Psoas muscle (tissue), 8 donors: Measurements from ENCODE around the gene CSHL1. TPM values are rescaled to one million over a fixed set of nuclear protein-coding genes. Genes with fewer than 3 reads are reported as not detected.
A peak's percentile ranks its signal among the peaks of the same experiment; 100 is the strongest.
"Not testable (repeated sequence)": the region's sequence is repeated elsewhere in the genome, so short reads cannot be mapped to it uniquely, and the experiment has no call there.

ENCODE experiments used
- ATAC-seq, 4 donors: fragments of 200-7000 bp; cut with Tn5 transposase; one replicate each; pipeline ENCODE4 v1.9.1; 2020; ENCODE audit warnings: moderate library complexity in 3 of 4, mild to moderate bottlenecking in 2 of 4
- DNase-seq, 2 donors: peaks; one replicate each; pipeline ENCODE4 v3.0.0-alpha.2; 2020
- H3K27ac ChIP-seq: fragments of 200-600 bp; one replicate; pipeline ENCODE4 v1.8.0; 2022
- H3K27me3 ChIP-seq, 3 donors: fragments of 200-600 bp in 1 of 3; one replicate each; pipeline versions ENCODE4 v1.6.1 to v1.8.0; 2013 to 2022; ENCODE audit warnings: low read length in 2 of 3, mild to moderate bottlenecking in 2 of 3, moderate library complexity in 1 of 3; ENCODE audit not compliant: insufficient read depth in 3 of 3
- H3K36me3 ChIP-seq, 2 donors: fragments of 200-600 bp in 1 of 2; one replicate each; pipeline versions ENCODE4 v1.6.1 to v1.8.0; 2013 to 2022; ENCODE audit warnings: low read depth in 1 of 2, mild to moderate bottlenecking in 1 of 2, moderate library complexity in 1 of 2; ENCODE audit not compliant: insufficient read depth in 1 of 2
- H3K4me1 ChIP-seq: fragments of 200-600 bp; one replicate; pipeline ENCODE4 v1.8.0; 2022
- H3K4me3 ChIP-seq: fragments of 200-600 bp; one replicate; pipeline ENCODE4 v1.8.0; 2022; ENCODE audit warnings: mild to moderate bottlenecking
- H3K9me3 ChIP-seq: fragments of 200-600 bp; one replicate; pipeline ENCODE4 v1.8.0; 2022
- CTCF ChIP-seq: fragments of 200-600 bp; IDR thresholded peaks from one replicate; pipeline ENCODE4 v1.8.0; 2022; ENCODE audit warnings: antibody characterized with exemption
- WGBS, 3 donors: extraction: QIAGEN DNeasy Blood & Tissue Kit; methylation state at CpG; one replicate each; pipeline versions ENCODE4 v1.1.6 to v1.1.7; 2013; 5-methylcytosine and 5-hydroxymethylcytosine counted together
- intact Hi-C, 2 donors: fragments of 100-400 bp; cut with DNase I; formaldehyde crosslinking; loops; one replicate each; pipeline versions ENCODE4 v1.11.0 to v1.14.2; 2022
- polyA plus RNA-seq, 3 donors: library from polyadenylated mRNA; stranded (reverse); fragments of 200-250 nt; gene quantifications; one replicate each; pipeline ENCODE4 v1.2.3, GENCODE V29; 2013
- total RNA-seq, 4 donors: library from RNA; stranded (reverse); fragmentation: NEBNext Ultra II Directional in 2 of 4; extraction: Animal tissue kit (Norgen Biotek cat#: 25700) in 2 of 4; gene quantifications; one replicate each; pipeline versions ENCODE4 v1.2.1 to v1.2.4, GENCODE V29; 2021 to 2023
- donor health status: healthy with polysubstance abuse.
- donor health status: DM: no; HTN: no; CAD: no; lungs with moderate emphysema.
- donor health status: Bipolar disorder and iron deficiency.
- donor health status: healthy.
- donor health status: DM: yes; HTN: yes; CAD: no.
- donor health status: DM: no; HTN: no; CAD: no.
- donor health status: DM: no; HTN: no; CAD: no.
- donor health status: DM: yes; HTN: yes; CAD: no.

The CSHL1 gene
- total and polyA plus RNA-seq, 7 donors: not detected

- no peak for TF ChIP-seq CTCF
- DNase-seq (no peak), ATAC-seq (no peak)
- H3K4me3 ChIP-seq: no peak overlapping the region
- no peaks in the 10 kb centered on the region for H3K4me1 ChIP-seq
- H3K27me3 ChIP-seq: no peaks in the 10 kb centered on the region
- H3K9me3 ChIP-seq: no peaks in the 10 kb centered on the region
- H3K36me3 ChIP-seq: no peaks in the 10 kb centered on the region
- WGBS, 3 donors: 54 to 65% (median 56%) methylated on average over 10 of the region's 10 CpGs
- intact Hi-C loops: loop anchor here (2.0 to 10.0 kb wide), 3 partner anchors 72 to 216 kb away; partner anchors contain the start of gene ERN1 (in 1 of the 2)
- H3K27ac ChIP-seq: no peak overlapping the region
Measured at GRCh38 chr17:63918305-63918704, 7.2 kb upstream of the CSHL1 start.

GRCh38 chr17:63917646-63918045 is 6.6 kb upstream of the CSHL1 start:
- no peaks in the 10 kb centered on the region for H3K36me3 ChIP-seq
- DNase-seq (no peak), ATAC-seq (no peak)
- intact Hi-C loops: loop anchor here (2.0 to 10.0 kb wide), 3 partner anchors 73 to 217 kb away; partner anchors contain the start of gene ERN1 (in 1 of the 2)
- WGBS, 3 donors: 74 to 90% (median 85%) methylated on average over 13 of the region's 13 CpGs
- H3K9me3 ChIP-seq: no peaks in the 10 kb centered on the region
- H3K27me3 ChIP-seq: no peaks in the 10 kb centered on the region
- no peak overlapping the region for H3K4me3 ChIP-seq
- H3K4me1 ChIP-seq: no peaks in the 10 kb centered on the region
- TF ChIP-seq CTCF: no peak
- H3K27ac ChIP-seq: no peak overlapping the region

GRCh38 chr17:63917206-63917605 is 6.1 kb upstream of the CSHL1 start:
- DNase-seq, H3K36me3 ChIP-seq, ATAC-seq, H3K9me3 ChIP-seq, H3K4me1 ChIP-seq, H3K4me3 ChIP-seq, H3K27me3 ChIP-seq, H3K27ac ChIP-seq: not testable (repeated sequence)
- 87 to 93% (median 89%) methylated on average over 8 to 11 of the region's 11 CpGs for WGBS, 3 donors
- intact Hi-C loops: loop anchor here in 1 of 2 donors (10.0 kb wide), 1 partner anchor 218 kb away; the partner anchor contains the start of gene ERN1

GRCh38 chr17:63916566-63917185 is 5.6 kb upstream of the CSHL1 start:
- H3K27me3 ChIP-seq: no peaks in the 10 kb centered on the region
- 76 to 80% (median 76%) methylated on average over 12 of the region's 12 CpGs for WGBS, 3 donors
- TF ChIP-seq CTCF: no peak
- H3K9me3 ChIP-seq: no peaks in the 10 kb centered on the region
- DNase-seq (no peak), ATAC-seq (peak in 1 of 4 donors; percentile 44)
- no peaks in the 10 kb centered on the region for H3K4me1 ChIP-seq
- H3K36me3 ChIP-seq: no peaks in the 10 kb centered on the region
- no peak overlapping the region for H3K27ac ChIP-seq
- no peak overlapping the region for H3K4me3 ChIP-seq
- intact Hi-C loops: loop anchor here in 1 of 2 donors (10.0 kb wide), 1 partner anchor 218 kb away; the partner anchor contains the start of gene ERN1

GRCh38 chr17:63915753-63916152 is 4.7 kb upstream of the CSHL1 start:
- H3K9me3 ChIP-seq, H3K4me3 ChIP-seq, H3K27ac ChIP-seq, H3K36me3 ChIP-seq, H3K27me3 ChIP-seq, ATAC-seq, H3K4me1 ChIP-seq, DNase-seq: not testable (repeated sequence)
- whole genome bisulfite sequencing, 3 donors: 71 to 79% (median 76%) methylated on average over 10 of the region's 10 CpGs
- intact Hi-C loops: loop anchor here in 1 of 2 donors (10.0 kb wide), 1 partner anchor 219 kb away; the partner anchor contains the start of gene ERN1
